HL-60 (cell line): ENCODE data around the gene ANO3.
"Not testable (repeated sequence)": the region's sequence is repeated elsewhere in the genome, so short reads cannot be mapped to it uniquely, and the experiment has no call there.

Source experiments
- DNase-seq, 2 experiments: peaks; one replicate each; pipeline ENCODE4 v3.0.0-alpha.2; 2010 to 2020; ENCODE audit warnings: low read depth in 1 of 2, low spot score in 1 of 2
- H3K27ac ChIP-seq: fragments of 250-450 bp; sonication (Bioruptor Pico); replicated peaks from 2 replicates; pipeline ENCODE4 v1.5.1; 2020; ENCODE audit warnings: mild to moderate bottlenecking, moderate library complexity
- H3K27me3 ChIP-seq: fragments of 250-450 bp; sonication (Bioruptor Pico); 2 replicates; pipeline ENCODE4 v1.5.1; 2021; ENCODE audit warnings: mild to moderate bottlenecking, moderate library complexity; ENCODE audit not compliant: insufficient read depth, poor library complexity, severe bottlenecking
- H3K4me3 ChIP-seq: replicated peaks from 2 replicates; pipeline ENCODE4 v1.5.1; 2011; ENCODE audit warnings: mild to moderate bottlenecking, control low read depth, low read length; ENCODE audit not compliant: insufficient read depth
- GABPA ChIP-seq: IDR thresholded peaks from 2 replicates; pipeline ENCODE4 v1.6.1; 2012; ENCODE audit warnings: low read depth
- POLR2AphosphoS5 ChIP-seq: IDR thresholded peaks from 2 replicates; pipeline ENCODE4 v1.6.1; 2012; ENCODE audit warnings: low read depth
- SPI1 ChIP-seq: IDR thresholded peaks from 2 replicates; pipeline ENCODE4 v1.6.1; 2012; ENCODE audit warnings: low read depth, mild to moderate bottlenecking, borderline replicate concordance
- TF ChIP-seq, protein P1 (sequence below): IDR thresholded peaks from 2 replicates; pipeline ENCODE4 v1.6.1; 2012; ENCODE audit warnings: low read depth; ENCODE audit not compliant: insufficient replicate concordance
- TF ChIP-seq, protein P2 (sequence below): IDR thresholded peaks from one replicate; pipeline ENCODE4 v1.5.1; 2011; ENCODE audit warnings: low read length, control low read depth, inconsistent platforms; ENCODE audit not compliant: insufficient read depth

ANO3 gene

DNA sequence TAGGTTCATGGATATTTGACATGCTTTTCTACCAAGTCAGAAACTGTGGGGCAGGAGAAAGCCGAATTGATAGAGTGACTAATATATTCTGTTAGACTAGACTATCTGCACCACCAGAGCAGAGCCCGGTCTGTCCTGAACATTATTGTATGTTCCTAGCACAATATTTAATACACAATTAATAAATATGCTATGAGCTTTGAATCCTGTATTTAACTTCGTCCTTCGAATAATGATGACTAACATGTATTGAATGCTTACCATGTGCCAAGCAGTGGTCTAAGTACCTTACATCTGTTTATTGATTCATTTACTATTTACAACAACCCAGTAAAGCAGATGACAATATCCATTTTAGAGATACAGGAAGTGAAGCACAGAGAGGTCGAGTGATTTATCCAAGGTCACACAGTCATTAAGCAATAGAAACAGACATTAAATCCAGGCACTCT lies 44.8 kb upstream of the ANO3 start:
- Histone ChIP-seq H3K27ac (no peak overlapping the region), H3K4me3 (no peak overlapping the region), H3K27me3 (no peaks in the 10 kb centered on the region)
- no peak for TF ChIP-seq GABPA
- TF ChIP-seq SPI1: no peak
- TF ChIP-seq, protein P1, sequence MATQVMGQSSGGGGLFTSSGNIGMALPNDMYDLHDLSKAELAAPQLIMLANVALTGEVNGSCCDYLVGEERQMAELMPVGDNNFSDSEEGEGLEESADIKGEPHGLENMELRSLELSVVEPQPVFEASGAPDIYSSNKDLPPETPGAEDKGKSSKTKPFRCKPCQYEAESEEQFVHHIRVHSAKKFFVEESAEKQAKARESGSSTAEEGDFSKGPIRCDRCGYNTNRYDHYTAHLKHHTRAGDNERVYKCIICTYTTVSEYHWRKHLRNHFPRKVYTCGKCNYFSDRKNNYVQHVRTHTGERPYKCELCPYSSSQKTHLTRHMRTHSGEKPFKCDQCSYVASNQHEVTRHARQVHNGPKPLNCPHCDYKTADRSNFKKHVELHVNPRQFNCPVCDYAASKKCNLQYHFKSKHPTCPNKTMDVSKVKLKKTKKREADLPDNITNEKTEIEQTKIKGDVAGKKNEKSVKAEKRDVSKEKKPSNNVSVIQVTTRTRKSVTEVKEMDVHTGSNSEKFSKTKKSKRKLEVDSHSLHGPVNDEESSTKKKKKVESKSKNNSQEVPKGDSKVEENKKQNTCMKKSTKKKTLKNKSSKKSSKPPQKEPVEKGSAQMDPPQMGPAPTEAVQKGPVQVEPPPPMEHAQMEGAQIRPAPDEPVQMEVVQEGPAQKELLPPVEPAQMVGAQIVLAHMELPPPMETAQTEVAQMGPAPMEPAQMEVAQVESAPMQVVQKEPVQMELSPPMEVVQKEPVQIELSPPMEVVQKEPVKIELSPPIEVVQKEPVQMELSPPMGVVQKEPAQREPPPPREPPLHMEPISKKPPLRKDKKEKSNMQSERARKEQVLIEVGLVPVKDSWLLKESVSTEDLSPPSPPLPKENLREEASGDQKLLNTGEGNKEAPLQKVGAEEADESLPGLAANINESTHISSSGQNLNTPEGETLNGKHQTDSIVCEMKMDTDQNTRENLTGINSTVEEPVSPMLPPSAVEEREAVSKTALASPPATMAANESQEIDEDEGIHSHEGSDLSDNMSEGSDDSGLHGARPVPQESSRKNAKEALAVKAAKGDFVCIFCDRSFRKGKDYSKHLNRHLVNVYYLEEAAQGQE: no peak
- TF ChIP-seq, protein P2, sequence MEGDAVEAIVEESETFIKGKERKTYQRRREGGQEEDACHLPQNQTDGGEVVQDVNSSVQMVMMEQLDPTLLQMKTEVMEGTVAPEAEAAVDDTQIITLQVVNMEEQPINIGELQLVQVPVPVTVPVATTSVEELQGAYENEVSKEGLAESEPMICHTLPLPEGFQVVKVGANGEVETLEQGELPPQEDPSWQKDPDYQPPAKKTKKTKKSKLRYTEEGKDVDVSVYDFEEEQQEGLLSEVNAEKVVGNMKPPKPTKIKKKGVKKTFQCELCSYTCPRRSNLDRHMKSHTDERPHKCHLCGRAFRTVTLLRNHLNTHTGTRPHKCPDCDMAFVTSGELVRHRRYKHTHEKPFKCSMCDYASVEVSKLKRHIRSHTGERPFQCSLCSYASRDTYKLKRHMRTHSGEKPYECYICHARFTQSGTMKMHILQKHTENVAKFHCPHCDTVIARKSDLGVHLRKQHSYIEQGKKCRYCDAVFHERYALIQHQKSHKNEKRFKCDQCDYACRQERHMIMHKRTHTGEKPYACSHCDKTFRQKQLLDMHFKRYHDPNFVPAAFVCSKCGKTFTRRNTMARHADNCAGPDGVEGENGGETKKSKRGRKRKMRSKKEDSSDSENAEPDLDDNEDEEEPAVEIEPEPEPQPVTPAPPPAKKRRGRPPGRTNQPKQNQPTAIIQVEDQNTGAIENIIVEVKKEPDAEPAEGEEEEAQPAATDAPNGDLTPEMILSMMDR: no peak
- TF ChIP-seq POLR2AphosphoS5: no peak
- DNase-seq: no peak

DNA sequence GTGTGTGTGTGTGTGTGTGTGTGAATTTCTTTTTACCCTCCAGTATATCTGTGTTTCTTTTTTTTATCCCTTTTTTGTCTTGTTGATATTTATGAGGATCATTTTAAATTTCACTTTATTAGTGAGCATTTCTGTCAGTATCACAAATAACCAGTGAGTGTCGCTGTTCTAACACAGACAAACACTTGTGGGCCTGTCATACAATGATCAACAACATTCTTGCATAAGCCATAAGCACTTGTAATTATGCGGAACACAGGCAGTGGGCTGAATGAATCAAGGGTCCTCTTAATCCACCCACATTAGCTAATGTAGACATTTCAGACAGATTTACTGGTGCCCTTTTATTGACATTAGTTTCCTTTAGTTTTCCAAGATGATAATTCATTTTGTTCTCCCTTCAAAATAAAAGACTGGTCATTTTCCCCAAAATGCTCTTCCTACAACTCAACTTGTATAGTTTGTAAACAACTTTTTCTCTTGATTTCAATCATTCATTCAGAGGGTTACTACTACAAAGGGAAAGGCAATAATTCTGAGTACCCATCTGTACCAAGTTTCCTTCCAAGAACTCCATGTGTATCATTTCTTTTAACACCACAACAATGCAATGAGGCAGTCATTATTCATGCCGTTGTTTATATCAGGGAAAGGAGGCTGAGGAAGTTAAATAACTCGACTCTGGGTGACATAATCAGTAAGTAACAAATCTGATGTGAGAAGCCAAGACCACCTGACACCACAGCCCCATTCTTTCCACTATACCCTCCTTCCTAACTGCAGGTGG lies 34.5 kb upstream of the ANO3 start:
- H3K27ac ChIP-seq: no peak overlapping the region
- TF ChIP-seq, protein P2: peak; percentile 46
- TF ChIP-seq POLR2AphosphoS5 (no peak), SPI1 (no peak), GABPA (no peak)
- TF ChIP-seq, protein P1: no peak
- H3K4me3 ChIP-seq: no peak overlapping the region
- H3K27me3 ChIP-seq: no peaks in the 10 kb centered on the region
- DNase-seq: peak; percentile 36 to 54

DNA sequence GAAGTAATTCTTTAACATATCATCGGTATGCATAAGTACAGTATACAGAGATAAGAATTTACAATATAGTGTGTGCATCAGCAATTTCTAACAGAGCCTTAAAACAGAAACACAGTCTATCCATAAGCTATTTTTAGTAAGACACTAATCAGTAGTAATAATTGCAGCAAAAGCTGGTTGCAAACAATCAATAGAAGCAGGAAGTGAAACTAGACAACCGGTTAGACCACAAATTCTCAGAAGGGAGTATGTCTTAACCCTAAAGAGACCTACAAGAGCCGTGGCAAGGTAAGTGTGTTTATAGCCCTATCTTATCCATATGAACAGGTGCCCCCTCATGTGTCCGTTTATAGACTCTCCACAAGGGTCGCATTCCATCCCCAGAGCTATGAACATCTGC lies 15.6 kb upstream of the ANO3 start:
- peak overlapping the region; percentile 22; the same call in 1 of the 2 replicates for H3K4me3 ChIP-seq
- not testable (repeated sequence) for H3K27ac ChIP-seq, H3K27me3 ChIP-seq
- DNase-seq: peak in 1 of 2 experiments; percentile 54

DNA sequence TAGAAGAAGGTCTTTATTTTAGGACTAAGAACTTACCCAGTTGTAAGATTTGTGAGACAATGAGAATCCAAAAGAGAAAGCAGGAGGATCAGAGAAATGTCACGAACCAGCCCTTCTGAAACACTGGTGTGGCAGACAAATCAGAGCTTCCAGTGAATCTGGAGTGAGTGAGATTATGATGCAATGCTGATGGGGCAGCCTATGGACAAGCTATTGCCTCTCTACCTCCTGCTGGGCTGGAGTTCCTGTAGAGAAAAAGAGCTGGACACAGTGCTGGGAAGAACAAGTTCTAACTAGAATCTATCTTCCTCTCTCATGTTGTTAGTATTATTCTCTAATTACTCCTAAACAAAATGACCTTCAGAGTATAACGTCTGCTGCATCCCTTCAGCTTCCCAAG lies 12.0 kb upstream of the ANO3 start:
- TF ChIP-seq, protein P1: no peak
- no peak for TF ChIP-seq POLR2AphosphoS5
- TF ChIP-seq GABPA: no peak
- no peak for TF ChIP-seq SPI1
- TF ChIP-seq, protein P2: no peak
- no peak overlapping the region for H3K4me3 ChIP-seq
- peak in 1 of 2 experiments; percentile 20 for DNase-seq

More for the DNA sequence above, 12.0 kb upstream of the ANO3 start:
- Histone ChIP-seq H3K27ac (no peak overlapping the region), H3K27me3 (no peaks in the 10 kb centered on the region)
